SIG-M5 (cell line): ENCODE results near the gene IFT122.
"Not testable (repeated sequence)": the region's sequence is repeated elsewhere in the genome, so short reads cannot be mapped to it uniquely, and the experiment has no call there.

Experiments used
- DNase-seq: peaks from one replicate; lab custom pipeline; 2025; lab: John Stamatoyannopoulos, UW

IFT122 gene

DNA sequence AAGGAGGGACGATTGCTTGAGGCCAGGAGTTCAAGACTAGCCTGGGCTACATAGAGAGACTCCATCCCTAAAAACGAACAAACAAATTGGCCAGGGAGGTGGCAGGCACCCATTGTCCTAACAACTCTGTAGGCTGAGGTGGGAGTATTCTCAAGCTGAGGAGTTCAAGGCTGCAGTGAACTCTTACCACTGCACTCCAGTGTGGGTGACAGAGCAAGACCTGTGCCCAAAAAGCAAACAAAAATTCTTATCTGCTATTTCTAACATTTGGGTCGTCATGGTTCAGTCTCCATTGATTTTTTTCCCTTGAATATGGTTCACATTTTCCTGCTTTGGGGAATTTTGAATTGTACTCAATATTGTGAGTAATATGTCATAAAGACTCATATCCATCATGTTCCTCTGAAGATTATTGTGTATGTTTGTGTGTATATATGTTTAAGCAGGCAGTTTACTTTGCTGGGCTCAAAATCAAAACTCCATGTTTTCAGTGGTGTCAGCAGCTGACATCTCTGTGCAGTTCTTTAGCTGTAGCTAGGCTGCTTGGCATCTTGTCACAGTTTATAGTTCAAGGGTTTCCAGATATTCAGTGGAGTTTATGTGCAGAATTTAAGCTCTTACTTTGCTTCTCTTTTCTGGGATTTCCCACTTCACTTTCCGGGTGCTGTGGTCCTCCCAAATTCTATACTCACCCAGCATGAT lies 33.2 kb downstream of the IFT122 start:
- no peak for DNase-seq

DNA sequence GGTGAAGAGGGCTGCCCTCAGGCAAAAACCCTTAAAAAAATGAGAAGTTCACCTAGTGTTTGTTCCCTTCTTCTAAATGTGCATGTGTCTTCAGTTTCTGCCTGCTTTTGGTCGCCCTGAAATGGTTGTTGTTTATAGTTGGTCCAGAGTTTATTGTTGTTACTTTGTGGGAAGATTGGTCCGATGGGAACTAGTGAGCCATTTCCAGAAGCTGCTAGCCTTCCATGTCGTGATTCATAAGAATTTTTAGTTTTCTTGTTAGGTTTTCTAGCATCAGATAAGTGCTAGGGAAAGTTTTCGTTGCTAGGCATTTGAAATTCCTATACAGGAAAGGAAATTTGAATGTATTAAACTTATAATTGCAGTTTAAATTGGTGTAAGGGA lies 33.7 kb downstream of the IFT122 start:
- no peak for DNase-seq

GRCh38 chr3:129474984-129475804 lies 35.2 kb downstream of the IFT122 start:
- DNase-seq: no peak

GRCh38 chr3:129475863-129476262 lies 35.8 kb downstream of the IFT122 start:
- no peak for DNase-seq

DNA sequence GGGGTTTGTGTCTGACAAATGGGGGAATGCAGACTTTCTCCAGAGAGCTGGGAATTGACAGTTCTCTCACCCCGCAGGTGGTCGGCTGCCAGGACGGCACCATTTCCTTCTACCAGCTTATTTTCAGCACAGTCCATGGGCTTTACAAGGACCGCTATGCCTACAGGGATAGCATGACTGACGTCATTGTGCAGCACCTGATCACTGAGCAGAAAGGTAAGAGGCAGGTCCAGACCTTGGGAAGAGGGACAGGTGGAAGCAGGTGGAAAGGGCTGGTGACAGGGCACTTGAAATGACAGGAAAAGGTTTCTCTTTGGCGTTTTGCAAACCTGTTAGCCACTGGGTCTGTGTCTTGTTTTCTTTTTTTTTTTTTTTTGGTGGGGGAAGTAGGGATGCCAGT lies 36.6 kb downstream of the IFT122 start:
- no peak for DNase-seq

- not testable (repeated sequence) for DNase-seq
Observed at GRCh38 chr3:129481225-129481765, 41.3 kb downstream of the IFT122 start.

DNA sequence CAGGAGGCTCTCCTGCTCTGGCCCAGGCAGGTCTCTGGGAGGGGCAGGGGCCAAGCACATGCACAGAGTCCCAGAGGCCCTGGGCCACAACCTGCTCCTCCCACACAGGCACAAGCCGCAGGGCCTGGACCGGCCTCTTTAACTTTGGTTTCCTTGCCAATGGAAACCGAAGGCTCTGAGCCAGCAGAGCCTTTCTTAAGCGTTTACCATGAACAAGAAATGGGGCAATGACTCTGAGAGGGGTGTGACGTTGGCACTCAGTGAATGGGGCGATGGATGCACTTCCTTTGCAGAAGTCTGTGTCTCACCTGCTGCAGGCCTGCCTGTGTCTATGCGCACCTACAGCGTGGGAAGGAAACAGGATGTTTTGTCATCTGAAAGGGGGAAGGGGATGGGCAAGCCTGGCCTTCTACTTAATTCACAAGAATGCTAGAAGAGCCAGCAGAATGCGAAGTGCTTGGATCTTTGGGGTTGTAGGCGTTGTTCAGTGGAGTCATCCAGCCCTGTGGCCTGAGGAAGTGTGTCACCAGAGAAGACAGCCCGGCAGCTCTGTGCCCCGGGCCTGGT lies 41.8 kb downstream of the IFT122 start:
- no peak for DNase-seq

- no peak for DNase-seq
Observed at GRCh38 chr3:129482721-129483120, 42.7 kb downstream of the IFT122 start.

- DNase-seq: no peak
Observed at GRCh38 chr3:129483870-129484269, 43.8 kb downstream of the IFT122 start.

- DNase-seq: not testable (repeated sequence)
Observed at GRCh38 chr3:129485146-129485545, 45.1 kb downstream of the IFT122 start.

GRCh38 chr3:129485721-129486663 lies 46.0 kb downstream of the IFT122 start:
- no peak for DNase-seq

- DNase-seq: no peak
Observed at GRCh38 chr3:129486664-129487035, 46.6 kb downstream of the IFT122 start.

DNA sequence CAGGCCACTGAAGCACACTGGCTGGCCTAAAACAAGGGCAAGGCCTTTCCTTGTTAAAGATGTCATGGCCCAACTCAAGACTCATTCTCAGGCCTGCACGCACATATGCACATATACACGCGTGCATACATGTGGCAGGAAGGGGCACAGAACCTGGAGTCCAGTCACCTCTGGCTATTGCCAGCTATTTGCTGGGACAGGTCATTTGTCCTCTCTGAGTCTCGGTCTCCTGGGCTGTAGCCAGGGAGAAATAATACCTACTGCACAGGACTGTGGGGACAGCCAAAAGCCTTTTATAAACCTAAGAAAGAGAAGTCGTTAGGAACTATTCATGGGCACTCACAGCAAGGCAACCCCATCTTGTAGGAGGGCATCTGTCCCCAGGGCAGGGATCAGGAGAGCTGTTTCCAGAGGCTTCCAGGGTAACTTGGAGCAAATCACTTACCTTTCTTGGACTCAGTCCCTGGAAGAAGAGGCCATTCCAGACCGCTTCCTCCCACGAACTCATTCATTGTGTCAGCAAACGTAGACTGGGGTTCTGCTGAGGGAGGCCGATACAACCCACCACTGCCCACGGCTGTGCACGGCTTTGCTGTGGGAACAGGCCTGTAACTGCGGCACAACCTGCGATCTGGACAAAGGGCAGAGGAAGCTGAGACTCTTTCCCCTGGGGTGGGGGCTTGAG lies 47.3 kb downstream of the IFT122 start:
- DNase-seq: no peak

GRCh38 chr3:129487868-129488335 lies 47.9 kb downstream of the IFT122 start:
- DNase-seq: not testable (repeated sequence)

DNA sequence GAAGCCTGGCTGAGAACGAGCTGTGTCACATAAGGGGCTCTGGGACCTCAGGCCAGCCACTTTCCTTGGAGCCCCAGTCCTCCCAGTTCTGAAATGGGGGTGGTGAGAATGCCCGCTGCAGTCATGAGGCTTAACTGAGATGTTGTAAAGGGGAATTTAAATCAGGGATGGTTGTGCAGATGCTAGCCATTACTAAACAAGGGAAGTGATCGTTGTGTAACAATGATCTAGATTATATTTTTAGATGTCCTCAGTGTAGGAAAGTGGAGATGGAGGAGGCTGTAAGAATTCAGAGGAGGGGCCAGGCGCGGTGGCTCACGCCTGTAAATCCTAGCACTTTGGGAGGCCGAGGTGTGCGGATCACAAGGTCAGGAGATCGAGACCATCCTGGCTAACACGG lies 49.2 kb downstream of the IFT122 start:
- not testable (repeated sequence) for DNase-seq

DNA sequence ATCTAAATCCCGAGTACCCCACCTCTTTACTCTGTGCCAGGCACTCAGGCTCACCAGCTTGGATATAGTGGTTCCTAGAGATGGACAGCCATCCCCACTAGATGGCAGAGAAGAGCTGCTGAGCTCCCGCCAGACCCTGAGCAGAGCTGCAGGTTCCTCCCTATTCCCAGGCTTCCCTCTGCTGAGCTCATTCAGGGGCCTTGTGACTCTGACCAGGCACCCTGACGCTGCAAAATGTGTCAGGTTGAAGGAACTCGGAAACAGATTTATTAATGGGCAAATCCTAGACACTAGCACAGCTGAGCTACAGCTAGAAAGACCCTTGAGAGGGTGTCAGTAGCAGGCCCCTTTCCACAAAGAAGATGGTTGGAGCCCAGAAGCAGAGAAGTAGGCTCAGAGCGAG lies 50.2 kb downstream of the IFT122 start:
- DNase-seq: no peak

- DNase-seq: not testable (repeated sequence)
Observed at GRCh38 chr3:129491077-129491476, 51.1 kb downstream of the IFT122 start.

- no peak for DNase-seq
Observed at GRCh38 chr3:129491794-129492193, 51.8 kb downstream of the IFT122 start.

DNA sequence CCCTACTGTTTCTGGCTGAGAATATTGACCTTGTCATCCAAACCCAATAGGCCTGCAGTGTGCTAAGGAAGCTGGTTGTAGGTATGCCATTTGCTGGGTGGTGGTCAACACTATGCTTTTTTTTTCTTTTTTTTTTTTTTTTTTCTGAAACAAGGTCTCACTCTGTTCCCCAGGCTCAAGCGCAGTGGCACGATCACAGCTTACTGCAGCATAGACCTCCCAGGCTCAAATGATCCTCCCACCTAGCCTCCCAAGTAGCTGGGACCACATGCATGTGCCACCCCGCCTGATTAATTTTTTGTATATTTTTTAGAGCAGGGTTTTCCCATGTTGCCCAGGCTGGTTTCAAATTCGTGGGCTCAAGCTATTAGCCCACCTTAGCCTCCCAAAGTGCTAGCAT lies 52.7 kb downstream of the IFT122 start:
- DNase-seq: no peak

DNA sequence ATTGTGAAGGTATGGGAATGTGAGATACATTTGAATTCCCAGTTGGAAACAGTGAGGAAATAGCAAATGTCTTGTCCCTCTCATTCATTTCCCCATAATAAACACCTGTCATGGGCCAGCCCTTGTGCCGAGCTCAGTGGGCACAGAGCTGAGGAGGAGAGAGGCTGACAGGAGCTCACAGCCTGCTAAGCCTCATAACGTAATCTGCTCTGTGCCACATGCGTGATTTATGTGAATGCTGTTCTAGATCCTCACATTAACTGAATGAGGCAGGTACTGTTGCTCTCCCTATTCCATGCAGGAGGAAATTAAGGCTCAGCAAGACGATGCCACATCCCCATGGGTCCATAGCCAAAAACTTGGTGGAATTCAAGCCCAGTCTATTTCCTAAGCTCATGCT lies 53.2 kb downstream of the IFT122 start:
- DNase-seq: no peak

DNA sequence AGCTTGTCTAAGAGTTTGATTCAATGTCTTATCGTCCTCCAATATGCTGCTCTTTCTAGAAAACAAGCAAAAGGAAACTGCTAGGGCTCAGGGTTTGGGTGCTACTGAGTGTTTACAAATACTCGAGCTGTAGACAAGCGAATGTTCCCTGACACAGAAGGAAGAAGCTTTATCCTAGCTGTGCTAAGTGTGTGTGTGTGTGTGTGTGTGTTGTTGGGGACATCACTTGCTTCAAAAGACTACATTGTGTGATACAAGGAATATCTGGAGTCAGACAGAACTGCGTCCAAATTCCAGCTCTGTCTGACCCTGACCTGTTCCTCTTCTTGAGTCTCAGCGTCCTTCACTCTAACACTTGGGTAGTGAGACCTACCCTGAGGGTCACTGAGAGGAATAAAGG lies 54.5 kb downstream of the IFT122 start:
- DNase-seq: not testable (repeated sequence)
